HFFc6 (cell line): ENCODE data around the gene UBAC2. TPM values are rescaled to one million over a fixed set of nuclear protein-coding genes. Genes with fewer than 3 reads are reported as not detected.

ENCODE experiments used
- DNase-seq: peaks from one replicate; pipeline ENCODE4 v3.0.0-alpha.2; 2018
- H3K27ac Mint-ChIP-seq: 2 replicates; pipeline ENCODE4 v1.8.0; 2020; ENCODE audit warnings: mild to moderate bottlenecking, mixed read lengths
- H3K27me3 Mint-ChIP-seq: 2 replicates; pipeline ENCODE4 v1.8.0; 2021; ENCODE audit warnings: mild to moderate bottlenecking, moderate library complexity, mixed read lengths; ENCODE audit not compliant: insufficient read depth
- H3K36me3 Mint-ChIP-seq: 2 replicates; pipeline ENCODE4 v1.8.0; 2021; ENCODE audit warnings: low read depth, mixed read lengths
- H3K4me1 Mint-ChIP-seq: 2 replicates; pipeline ENCODE4 v1.8.0; 2020; ENCODE audit warnings: low read depth, mixed read lengths
- H3K4me3 Mint-ChIP-seq: 2 replicates; pipeline ENCODE4 v1.8.0; 2020; ENCODE audit warnings: mild to moderate bottlenecking, moderate library complexity, mixed read lengths
- H3K9me3 Mint-ChIP-seq: 2 replicates; pipeline ENCODE4 v1.8.0; 2020; ENCODE audit warnings: mild to moderate bottlenecking, mixed read lengths
- total RNA-seq, 6 experiments: library from RNA; stranded (reverse); fragmentation: NEBNext Ultra II Directional; extraction: Animal tissue kit (Norgen Biotek cat#: 25700); gene quantifications; 2 replicates in 1 of 6; 3 replicates in 5 of 6; pipeline ENCODE4 v1.2.3, GENCODE V29; 2021
- TF ChIP-seq, protein P1 (sequence below): fragments of 200-600 bp; sonication (generic); IDR thresholded peaks from 2 replicates; pipeline ENCODE4 v1.5.0; 2021; ENCODE audit warnings: antibody characterized with exemption, mild to moderate bottlenecking

UBAC2 gene
- total RNA-seq, 6 experiments from 2014 or later: 38.8 to 53.5 (median 46.4) TPM

DNA sequence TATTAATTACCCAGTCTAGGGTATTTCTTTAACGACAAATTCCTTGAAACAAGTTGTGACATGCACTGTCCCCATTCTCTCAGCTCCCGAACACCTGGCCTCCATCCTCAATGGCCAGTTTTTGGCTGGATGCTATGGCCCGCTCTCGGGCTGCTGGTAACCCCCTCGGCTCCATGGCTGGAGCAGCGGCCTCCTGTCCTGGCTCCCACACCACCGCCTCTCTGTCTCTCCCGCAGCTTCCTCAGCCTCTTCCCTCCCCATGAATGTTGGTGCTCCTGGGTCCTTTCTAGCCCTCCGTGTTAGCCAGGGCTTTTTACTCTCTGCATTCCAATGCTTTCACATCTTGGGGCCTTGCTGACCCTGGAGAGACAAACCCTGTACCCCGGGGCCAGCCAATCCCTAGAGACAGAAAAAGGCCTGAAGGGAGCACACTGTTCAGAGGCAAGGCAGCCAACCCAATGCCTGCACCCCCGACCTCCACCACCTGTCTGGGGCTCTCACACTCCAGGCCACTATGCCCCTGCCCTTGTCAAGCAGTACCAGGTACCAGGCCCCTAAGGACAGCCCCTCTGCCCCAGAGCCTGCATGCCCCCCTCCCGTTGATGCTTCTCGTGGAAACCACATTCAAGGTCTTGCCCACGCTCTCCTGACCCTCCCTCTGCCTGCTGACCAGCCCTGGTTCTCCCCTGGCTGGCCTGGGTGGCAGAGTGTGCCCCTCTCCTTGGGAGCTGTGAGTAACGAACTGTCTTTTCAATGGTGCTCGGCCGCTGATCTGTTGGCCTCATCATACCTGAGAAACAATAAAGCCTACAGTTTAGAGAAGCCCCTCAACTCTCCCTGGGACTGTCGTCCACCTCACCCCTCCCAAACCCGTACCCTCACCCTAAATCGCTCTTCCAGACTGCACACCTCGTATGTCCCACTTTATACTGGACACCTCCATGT, 193.4 kb downstream of the UBAC2 start:
- no peak overlapping the region for H3K4me3 Mint-ChIP-seq
- H3K9me3 Mint-ChIP-seq: no peaks in the 10 kb centered on the region
- TF ChIP-seq, protein P1, sequence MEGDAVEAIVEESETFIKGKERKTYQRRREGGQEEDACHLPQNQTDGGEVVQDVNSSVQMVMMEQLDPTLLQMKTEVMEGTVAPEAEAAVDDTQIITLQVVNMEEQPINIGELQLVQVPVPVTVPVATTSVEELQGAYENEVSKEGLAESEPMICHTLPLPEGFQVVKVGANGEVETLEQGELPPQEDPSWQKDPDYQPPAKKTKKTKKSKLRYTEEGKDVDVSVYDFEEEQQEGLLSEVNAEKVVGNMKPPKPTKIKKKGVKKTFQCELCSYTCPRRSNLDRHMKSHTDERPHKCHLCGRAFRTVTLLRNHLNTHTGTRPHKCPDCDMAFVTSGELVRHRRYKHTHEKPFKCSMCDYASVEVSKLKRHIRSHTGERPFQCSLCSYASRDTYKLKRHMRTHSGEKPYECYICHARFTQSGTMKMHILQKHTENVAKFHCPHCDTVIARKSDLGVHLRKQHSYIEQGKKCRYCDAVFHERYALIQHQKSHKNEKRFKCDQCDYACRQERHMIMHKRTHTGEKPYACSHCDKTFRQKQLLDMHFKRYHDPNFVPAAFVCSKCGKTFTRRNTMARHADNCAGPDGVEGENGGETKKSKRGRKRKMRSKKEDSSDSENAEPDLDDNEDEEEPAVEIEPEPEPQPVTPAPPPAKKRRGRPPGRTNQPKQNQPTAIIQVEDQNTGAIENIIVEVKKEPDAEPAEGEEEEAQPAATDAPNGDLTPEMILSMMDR: no peak
- peaks cover 12% of the 10 kb centered on the region for H3K27me3 Mint-ChIP-seq
- H3K36me3 Mint-ChIP-seq: no peaks in the 10 kb centered on the region
- H3K4me1 Mint-ChIP-seq: no peaks in the 10 kb centered on the region
- H3K27ac Mint-ChIP-seq: no peak overlapping the region
- no peak for DNase-seq

DNA sequence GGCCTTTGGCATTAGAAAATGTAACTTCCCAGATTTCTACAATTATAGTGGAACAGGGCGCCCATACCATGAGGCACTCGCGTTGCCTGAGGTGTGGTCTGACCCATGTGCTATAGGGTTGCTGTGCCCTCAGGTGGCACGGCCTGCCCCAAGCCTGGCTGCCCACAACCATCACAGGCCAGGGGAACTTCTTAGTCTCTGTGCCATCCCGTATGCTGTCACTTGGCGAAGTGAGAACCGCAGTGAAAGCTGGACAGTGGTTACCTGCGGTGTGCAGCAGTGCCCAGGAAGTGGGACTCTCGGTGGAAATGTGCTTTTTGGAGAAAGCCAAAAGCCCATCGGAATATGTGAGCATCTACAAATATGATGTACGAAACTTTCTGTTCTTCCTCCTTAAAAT, 194.8 kb downstream of the UBAC2 start:
- H3K27me3 Mint-ChIP-seq: peaks cover 18% of the 10 kb centered on the region
- TF ChIP-seq, protein P1: no peak
- no peaks in the 10 kb centered on the region for H3K36me3 Mint-ChIP-seq
- no peak overlapping the region for H3K27ac Mint-ChIP-seq
- H3K4me3 Mint-ChIP-seq: no peak overlapping the region
- DNase-seq: no peak
- no peaks in the 10 kb centered on the region for H3K4me1 Mint-ChIP-seq
- no peaks in the 10 kb centered on the region for H3K9me3 Mint-ChIP-seq

DNA sequence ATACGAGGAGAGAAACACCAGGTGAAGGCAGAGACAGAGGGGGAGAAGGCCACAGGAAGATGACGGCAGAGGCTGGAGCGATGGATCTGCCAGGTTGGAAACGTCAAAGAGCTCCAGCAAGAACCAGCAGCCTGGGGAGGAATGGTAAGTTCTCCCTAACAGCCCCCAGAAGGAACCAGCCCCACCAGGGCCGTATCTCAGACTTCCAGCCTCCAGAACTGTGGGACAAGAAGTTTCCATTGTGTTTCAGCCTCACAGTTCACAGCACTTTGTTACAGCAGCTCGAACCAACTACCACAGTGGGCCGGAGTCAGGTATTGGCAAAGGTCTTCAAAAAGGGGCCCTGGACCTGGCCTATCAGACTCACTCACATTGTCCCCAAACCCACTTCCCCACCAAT, 195.8 kb downstream of the UBAC2 start:
- Mint-ChIP-seq H3K9me3 (no peaks in the 10 kb centered on the region), H3K36me3 (no peaks in the 10 kb centered on the region), H3K27me3 (peaks cover 28% of the 10 kb centered on the region), H3K4me1 (no peaks in the 10 kb centered on the region), H3K4me3 (no peak overlapping the region), H3K27ac (no peak overlapping the region)
- TF ChIP-seq, protein P1: no peak
- no peak for DNase-seq

DNA sequence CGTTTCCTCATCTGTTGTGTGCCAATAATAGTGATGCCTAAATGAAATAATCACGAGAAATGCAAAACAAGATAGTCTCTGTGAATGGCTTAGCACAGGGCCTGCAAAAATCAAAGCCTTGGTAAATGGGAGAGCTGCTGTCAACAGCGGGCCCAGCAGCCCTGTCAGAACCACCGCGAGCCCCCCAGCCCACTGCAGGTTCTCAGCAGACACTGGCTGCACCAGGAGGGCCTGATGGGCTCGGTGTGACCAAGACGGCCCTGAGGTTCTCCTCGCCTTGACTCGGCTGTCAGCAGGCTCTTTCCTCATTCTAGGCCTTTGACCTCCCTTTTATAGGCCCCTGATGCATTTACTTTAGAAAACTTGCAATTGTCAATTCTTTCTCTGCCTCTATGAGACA, 197.4 kb downstream of the UBAC2 start:
- no peaks in the 10 kb centered on the region for H3K4me1 Mint-ChIP-seq
- H3K27me3 Mint-ChIP-seq: peaks cover 29% of the 10 kb centered on the region
- H3K27ac Mint-ChIP-seq: no peak overlapping the region
- no peaks in the 10 kb centered on the region for H3K36me3 Mint-ChIP-seq
- TF ChIP-seq, protein P1: no peak
- no peak overlapping the region for H3K4me3 Mint-ChIP-seq
- H3K9me3 Mint-ChIP-seq: peaks cover 11% of the 10 kb centered on the region; the same call in 1 of the 2 replicates
- DNase-seq: no peak

DNA sequence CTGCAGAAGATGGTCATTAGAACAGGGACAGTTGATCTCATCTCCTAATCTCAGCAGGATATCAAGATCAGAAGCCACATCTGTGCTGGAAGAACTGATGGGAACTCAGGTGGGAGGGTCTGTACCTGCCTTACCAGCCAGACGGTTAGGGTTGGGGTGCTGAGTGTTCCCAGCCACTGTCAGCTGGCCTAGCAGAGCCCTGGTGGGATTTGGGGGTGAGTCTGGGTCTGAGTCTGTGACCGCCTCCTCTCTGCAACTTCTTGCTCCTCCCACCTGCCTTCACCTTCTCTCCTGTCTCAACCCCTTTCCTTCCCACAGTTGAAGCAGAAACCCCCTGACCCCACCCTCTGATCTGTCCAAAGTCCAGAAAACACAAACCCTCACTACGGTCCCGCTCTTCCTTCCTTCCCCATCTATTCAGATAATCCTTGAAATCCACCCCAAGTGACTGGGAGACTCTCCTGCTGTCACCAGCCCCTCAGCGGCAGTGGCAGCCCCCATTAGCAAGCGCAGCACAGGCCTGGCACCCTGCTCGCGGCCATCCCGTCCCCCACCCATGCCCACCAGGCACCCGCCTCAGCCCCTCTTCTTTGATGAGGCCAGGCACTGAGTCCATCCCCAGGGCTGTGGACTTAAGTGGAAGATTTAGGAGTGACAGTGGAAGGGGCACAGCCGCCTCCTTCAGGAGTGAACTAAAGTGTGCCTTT, 198.4 kb downstream of the UBAC2 start:
- DNase-seq: no peak
- Mint-ChIP-seq H3K9me3 (peaks cover 11% of the 10 kb centered on the region; the same call in 1 of the 2 replicates), H3K4me3 (no peak overlapping the region), H3K27me3 (peaks cover 33% of the 10 kb centered on the region), H3K36me3 (no peaks in the 10 kb centered on the region), H3K27ac (no peak overlapping the region), H3K4me1 (no peaks in the 10 kb centered on the region)
- TF ChIP-seq, protein P1: no peak
